Measurements from ENCODE around the gene SAP30. TPM values are rescaled to one million over a fixed set of nuclear protein-coding genes. Genes with fewer than 3 reads are reported as not detected.

SAP30 gene
- total and polyA plus RNA-seq, 2 donors: 15.5 to 23.8 TPM

DNA sequence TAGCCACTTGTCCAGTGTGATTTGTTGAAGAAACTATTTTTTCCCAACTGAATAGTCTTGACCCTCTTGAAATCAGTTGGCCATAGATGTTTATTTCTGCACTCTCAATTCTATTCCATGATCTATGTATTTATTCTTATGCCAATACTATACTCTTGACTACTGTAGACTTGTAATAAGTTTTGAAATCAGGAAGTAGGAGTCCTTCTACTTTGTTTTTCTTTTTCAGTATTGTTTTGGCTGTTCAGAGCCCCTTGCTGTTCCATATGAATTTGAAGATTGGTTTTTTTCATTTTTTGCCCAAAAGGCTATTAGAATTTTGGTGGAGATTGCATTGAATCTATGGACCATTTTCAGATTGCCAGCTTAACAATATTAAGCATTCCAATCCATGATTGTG, 10.2 kb downstream of the SAP30 start:
- H3K36me3 ChIP-seq (ENCODE audit: control insufficient read depth in 2 of 2, insufficient read depth in 2 of 2, low read length in 1 of 2): no peaks in the 10 kb centered on the region
- H3K27me3 ChIP-seq (ENCODE audit: control insufficient read depth in 2 of 2, insufficient read depth in 1 of 2, low read length in 1 of 2): no peaks in the 10 kb centered on the region
- no peak overlapping the region for H3K4me3 ChIP-seq (ENCODE audit: low read length in 2 of 2)
- no peaks in the 10 kb centered on the region for H3K9me3 ChIP-seq (ENCODE audit: control insufficient read depth in 2 of 2, insufficient read depth in 1 of 2, low read length in 1 of 2)
- no peak overlapping the region for H3K27ac ChIP-seq (ENCODE audit: low read depth in 1 of 2, low read length in 1 of 2)
- DNase-seq (ENCODE audit: low read depth in 6 of 9, low spot score in 9 of 9): no peak
- no peaks in the 10 kb centered on the region for H3K4me1 ChIP-seq (ENCODE audit: control insufficient read depth in 2 of 2, insufficient read depth in 2 of 2, low read length in 2 of 2)

DNA sequence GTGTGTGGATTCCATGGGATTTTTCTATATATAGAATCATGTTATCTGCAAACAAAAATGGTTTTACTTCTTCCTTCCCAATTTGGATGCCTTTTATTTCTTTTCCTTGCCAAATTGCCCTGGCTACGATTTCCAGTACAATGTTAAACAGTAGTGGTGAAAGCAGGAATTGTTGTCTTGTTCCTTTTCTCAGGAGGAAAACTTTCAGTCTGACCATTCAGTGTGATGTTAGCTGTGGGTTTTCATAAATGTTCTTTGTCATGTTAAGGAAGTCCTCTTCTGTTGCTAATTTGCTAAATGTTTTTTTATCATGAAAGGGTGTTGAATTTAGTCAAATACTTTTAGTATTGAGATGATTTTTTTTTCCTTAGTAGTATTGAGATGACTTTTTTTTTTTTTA, 10.9 kb downstream of the SAP30 start:
- Histone ChIP-seq H3K4me1 (ENCODE audit: control insufficient read depth in 2 of 2, insufficient read depth in 2 of 2, low read length in 2 of 2) (no peaks in the 10 kb centered on the region), H3K36me3 (ENCODE audit: control insufficient read depth in 2 of 2, insufficient read depth in 2 of 2, low read length in 1 of 2) (no peaks in the 10 kb centered on the region), H3K27me3 (ENCODE audit: control insufficient read depth in 2 of 2, insufficient read depth in 1 of 2, low read length in 1 of 2) (no peaks in the 10 kb centered on the region), H3K27ac (ENCODE audit: low read depth in 1 of 2, low read length in 1 of 2) (no peak overlapping the region), H3K9me3 (ENCODE audit: control insufficient read depth in 2 of 2, insufficient read depth in 1 of 2, low read length in 1 of 2) (no peaks in the 10 kb centered on the region), H3K4me3 (ENCODE audit: low read length in 2 of 2) (no peak overlapping the region)
- WGBS: 92% methylated on average over 1 of the region's 1 CpG
- no peak for DNase-seq (ENCODE audit: low read depth in 6 of 9, low spot score in 9 of 9)

GRCh38 chr4:173382349-173382748, 11.6 kb downstream of the SAP30 start:
- no peaks in the 10 kb centered on the region for H3K4me1 ChIP-seq (ENCODE audit: control insufficient read depth in 2 of 2, insufficient read depth in 2 of 2, low read length in 2 of 2)
- H3K27me3 ChIP-seq (ENCODE audit: control insufficient read depth in 2 of 2, insufficient read depth in 1 of 2, low read length in 1 of 2): no peaks in the 10 kb centered on the region
- no peaks in the 10 kb centered on the region for H3K9me3 ChIP-seq (ENCODE audit: control insufficient read depth in 2 of 2, insufficient read depth in 1 of 2, low read length in 1 of 2)
- H3K27ac ChIP-seq (ENCODE audit: low read depth in 1 of 2, low read length in 1 of 2): no peak overlapping the region
- no peak overlapping the region for H3K4me3 ChIP-seq (ENCODE audit: low read length in 2 of 2)
- H3K36me3 ChIP-seq (ENCODE audit: control insufficient read depth in 2 of 2, insufficient read depth in 2 of 2, low read length in 1 of 2): no peaks in the 10 kb centered on the region
- 98% methylated on average over 4 of the region's 4 CpGs for WGBS
- no peak for DNase-seq (ENCODE audit: low read depth in 6 of 9, low spot score in 9 of 9)

GRCh38 chr4:173386751-173387150, 16.0 kb downstream of the SAP30 start:
- H3K27me3 ChIP-seq (ENCODE audit: control insufficient read depth in 2 of 2, insufficient read depth in 1 of 2, low read length in 1 of 2): no peaks in the 10 kb centered on the region
- no peak overlapping the region for H3K4me3 ChIP-seq (ENCODE audit: low read length in 2 of 2)
- no peaks in the 10 kb centered on the region for H3K9me3 ChIP-seq (ENCODE audit: control insufficient read depth in 2 of 2, insufficient read depth in 1 of 2, low read length in 1 of 2)
- no peak for DNase-seq (ENCODE audit: low read depth in 6 of 9, low spot score in 9 of 9)
- no peaks in the 10 kb centered on the region for H3K36me3 ChIP-seq (ENCODE audit: control insufficient read depth in 2 of 2, insufficient read depth in 2 of 2, low read length in 1 of 2)
- no peaks in the 10 kb centered on the region for H3K4me1 ChIP-seq (ENCODE audit: control insufficient read depth in 2 of 2, insufficient read depth in 2 of 2, low read length in 2 of 2)
- H3K27ac ChIP-seq (ENCODE audit: low read depth in 1 of 2, low read length in 1 of 2): no peak overlapping the region

DNA sequence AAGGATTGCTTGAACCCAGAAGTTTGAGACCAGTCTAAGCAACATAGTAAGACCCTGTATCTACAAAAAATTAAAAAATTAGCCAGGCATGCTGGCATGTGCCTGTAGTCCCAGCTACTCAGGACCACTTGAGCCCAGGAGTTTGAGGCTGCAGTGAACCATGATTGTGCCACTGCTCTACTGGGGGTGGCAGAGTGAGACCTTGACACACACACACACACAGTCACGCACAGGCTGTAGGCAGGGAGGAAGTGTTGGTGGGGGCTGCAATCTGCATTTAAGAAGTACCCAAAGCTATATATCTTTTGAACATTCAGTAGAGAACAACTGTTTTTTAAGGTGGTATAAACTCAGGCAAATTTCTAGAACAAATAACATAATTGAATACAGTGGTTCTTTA, 20.9 kb downstream of the SAP30 start:
- Histone ChIP-seq H3K36me3 (ENCODE audit: control insufficient read depth in 2 of 2, insufficient read depth in 2 of 2, low read length in 1 of 2) (peaks cover 0 to 3% of the 10 kb centered on the region in 2 donors), H3K9me3 (ENCODE audit: control insufficient read depth in 2 of 2, insufficient read depth in 1 of 2, low read length in 1 of 2) (no peaks in the 10 kb centered on the region), H3K27me3 (ENCODE audit: control insufficient read depth in 2 of 2, insufficient read depth in 1 of 2, low read length in 1 of 2) (no peaks in the 10 kb centered on the region), H3K4me3 (ENCODE audit: low read length in 2 of 2) (no peak overlapping the region), H3K27ac (ENCODE audit: low read depth in 1 of 2, low read length in 1 of 2) (no peak overlapping the region), H3K4me1 (ENCODE audit: control insufficient read depth in 2 of 2, insufficient read depth in 2 of 2, low read length in 2 of 2) (no peaks in the 10 kb centered on the region)
- WGBS: 81% methylated on average over 1 of the region's 1 CpG
- no peak for DNase-seq (ENCODE audit: low read depth in 6 of 9, low spot score in 9 of 9)

DNA sequence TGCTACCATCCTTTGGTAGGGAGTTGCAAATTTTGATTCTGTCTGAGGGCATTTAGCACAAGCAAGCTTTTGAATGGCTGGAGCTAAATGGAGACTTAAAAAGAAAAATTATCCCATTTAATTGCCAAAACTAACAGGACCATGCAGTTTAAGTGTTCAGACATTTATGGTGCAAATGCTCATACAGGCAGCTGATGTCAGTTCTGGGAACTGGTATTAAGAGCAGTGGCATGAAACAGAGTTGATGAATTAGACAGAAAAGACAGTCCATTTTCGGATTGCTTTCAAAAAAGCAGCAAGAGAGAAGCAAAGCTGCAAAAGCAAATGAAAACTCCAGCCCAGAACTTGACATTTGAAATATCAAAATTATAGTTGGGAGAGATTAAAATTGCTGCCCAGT, 26.9 kb downstream of the SAP30 start:
- no peak for DNase-seq (ENCODE audit: low read depth in 6 of 9, low spot score in 9 of 9)
- no peak overlapping the region for H3K27ac ChIP-seq (ENCODE audit: low read depth in 1 of 2, low read length in 1 of 2)
- no peaks in the 10 kb centered on the region for H3K9me3 ChIP-seq (ENCODE audit: control insufficient read depth in 2 of 2, insufficient read depth in 1 of 2, low read length in 1 of 2)
- H3K27me3 ChIP-seq (ENCODE audit: control insufficient read depth in 2 of 2, insufficient read depth in 1 of 2, low read length in 1 of 2): no peaks in the 10 kb centered on the region
- H3K36me3 ChIP-seq (ENCODE audit: control insufficient read depth in 2 of 2, insufficient read depth in 2 of 2, low read length in 1 of 2): peaks cover 0 to 3% of the 10 kb centered on the region in 2 donors
- H3K4me3 ChIP-seq (ENCODE audit: low read length in 2 of 2): no peak overlapping the region
- no peaks in the 10 kb centered on the region for H3K4me1 ChIP-seq (ENCODE audit: control insufficient read depth in 2 of 2, insufficient read depth in 2 of 2, low read length in 2 of 2)
- 94% methylated on average over 1 of the region's 1 CpG for WGBS

DNA sequence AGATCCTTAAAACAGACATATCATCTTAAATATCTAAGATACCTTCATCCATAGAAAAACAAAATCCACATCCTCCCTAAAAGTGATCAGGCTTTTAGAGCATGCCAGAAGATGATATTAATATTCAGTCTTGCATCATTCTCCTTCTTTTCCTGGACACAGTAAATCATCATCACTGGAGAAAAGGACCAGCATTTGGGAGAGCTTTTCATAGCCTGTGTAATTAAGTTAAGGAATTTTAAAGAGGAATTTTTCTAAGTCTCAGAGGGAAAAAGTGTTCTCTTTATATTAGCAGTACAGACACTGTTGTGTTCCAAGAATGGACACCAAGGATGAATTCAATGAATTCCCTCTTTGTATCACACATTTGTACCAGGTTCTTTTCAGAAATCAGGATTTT, 27.5 kb downstream of the SAP30 start:
- no peak overlapping the region for H3K4me3 ChIP-seq (ENCODE audit: low read length in 2 of 2)
- no peaks in the 10 kb centered on the region for H3K4me1 ChIP-seq (ENCODE audit: control insufficient read depth in 2 of 2, insufficient read depth in 2 of 2, low read length in 2 of 2)
- H3K27ac ChIP-seq (ENCODE audit: low read depth in 1 of 2, low read length in 1 of 2): no peak overlapping the region
- peaks cover 0 to 3% of the 10 kb centered on the region in 2 donors for H3K36me3 ChIP-seq (ENCODE audit: control insufficient read depth in 2 of 2, insufficient read depth in 2 of 2, low read length in 1 of 2)
- no peaks in the 10 kb centered on the region for H3K27me3 ChIP-seq (ENCODE audit: control insufficient read depth in 2 of 2, insufficient read depth in 1 of 2, low read length in 1 of 2)
- no peak for DNase-seq (ENCODE audit: low read depth in 6 of 9, low spot score in 9 of 9)
- H3K9me3 ChIP-seq (ENCODE audit: control insufficient read depth in 2 of 2, insufficient read depth in 1 of 2, low read length in 1 of 2): no peaks in the 10 kb centered on the region

GRCh38 chr4:173398779-173399415, 28.1 kb downstream of the SAP30 start, which contains the start of gene SCRG1:
Gene SCRG1, minus strand, starts transcription at chr4:173399116. Its CDS starts 7,702 bp downstream, at chr4:173391414.
- DNase-seq (ENCODE audit: low read depth in 6 of 9, low spot score in 9 of 9): no peak
- H3K4me3 ChIP-seq (ENCODE audit: low read length in 2 of 2): no peak within 1 kb of the TSS
- H3K9me3 ChIP-seq (ENCODE audit: control insufficient read depth in 2 of 2, insufficient read depth in 1 of 2, low read length in 1 of 2): no peaks in the 10 kb centered on the region
- no peak within 1 kb of the TSS for H3K27ac ChIP-seq (ENCODE audit: low read depth in 1 of 2, low read length in 1 of 2)
- H3K4me1 ChIP-seq (ENCODE audit: control insufficient read depth in 2 of 2, insufficient read depth in 2 of 2, low read length in 2 of 2): no peaks in the 10 kb centered on the region
- 91% methylated on average over 4 of the region's 4 CpGs for WGBS
- H3K36me3 ChIP-seq (ENCODE audit: control insufficient read depth in 2 of 2, insufficient read depth in 2 of 2, low read length in 1 of 2): peaks cover 0 to 3% of the 10 kb centered on the region in 2 donors
- no peaks in the 10 kb centered on the region for H3K27me3 ChIP-seq (ENCODE audit: control insufficient read depth in 2 of 2, insufficient read depth in 1 of 2, low read length in 1 of 2)

GRCh38 chr4:173401063-173401462, 30.3 kb downstream of the SAP30 start:
- no peak overlapping the region for H3K4me3 ChIP-seq (ENCODE audit: low read length in 2 of 2)
- 99% methylated on average over 4 of the region's 4 CpGs for WGBS
- H3K9me3 ChIP-seq (ENCODE audit: control insufficient read depth in 2 of 2, insufficient read depth in 1 of 2, low read length in 1 of 2): no peaks in the 10 kb centered on the region
- H3K27me3 ChIP-seq (ENCODE audit: control insufficient read depth in 2 of 2, insufficient read depth in 1 of 2, low read length in 1 of 2): no peaks in the 10 kb centered on the region
- DNase-seq (ENCODE audit: low read depth in 6 of 9, low spot score in 9 of 9): no peak
- peaks cover 0 to 3% of the 10 kb centered on the region in 2 donors for H3K36me3 ChIP-seq (ENCODE audit: control insufficient read depth in 2 of 2, insufficient read depth in 2 of 2, low read length in 1 of 2)
- no peaks in the 10 kb centered on the region for H3K4me1 ChIP-seq (ENCODE audit: control insufficient read depth in 2 of 2, insufficient read depth in 2 of 2, low read length in 2 of 2)
- H3K27ac ChIP-seq (ENCODE audit: low read depth in 1 of 2, low read length in 1 of 2): no peak overlapping the region

DNA sequence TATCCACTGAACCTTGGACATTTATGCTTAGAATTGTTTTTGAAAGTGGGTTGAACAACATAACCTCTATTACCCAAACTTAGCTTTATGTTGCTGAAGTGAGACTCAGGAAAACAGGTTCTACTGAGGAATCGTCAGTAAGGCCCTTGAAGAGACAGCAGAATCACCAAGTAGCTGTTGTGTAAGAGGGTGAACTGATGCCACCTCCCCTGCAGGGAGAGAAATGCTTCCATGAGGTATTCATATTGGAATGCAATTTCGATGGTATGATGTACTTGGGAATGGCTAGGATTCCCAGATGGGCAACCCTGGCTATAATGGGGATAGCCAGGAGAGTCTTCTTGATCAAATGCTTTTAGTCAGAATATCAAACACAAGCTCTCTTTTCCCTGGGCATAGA, 32.3 kb downstream of the SAP30 start:
- H3K4me1 ChIP-seq (ENCODE audit: control insufficient read depth in 2 of 2, insufficient read depth in 2 of 2, low read length in 2 of 2): no peaks in the 10 kb centered on the region
- no peak overlapping the region for H3K27ac ChIP-seq (ENCODE audit: low read depth in 1 of 2, low read length in 1 of 2)
- no peak for DNase-seq (ENCODE audit: low read depth in 6 of 9, low spot score in 9 of 9)
- H3K36me3 ChIP-seq (ENCODE audit: control insufficient read depth in 2 of 2, insufficient read depth in 2 of 2, low read length in 1 of 2): no peaks in the 10 kb centered on the region
- H3K4me3 ChIP-seq (ENCODE audit: low read length in 2 of 2): no peak overlapping the region
- 96% methylated on average over 2 of the region's 2 CpGs for WGBS
- H3K9me3 ChIP-seq (ENCODE audit: control insufficient read depth in 2 of 2, insufficient read depth in 1 of 2, low read length in 1 of 2): no peaks in the 10 kb centered on the region
- no peaks in the 10 kb centered on the region for H3K27me3 ChIP-seq (ENCODE audit: control insufficient read depth in 2 of 2, insufficient read depth in 1 of 2, low read length in 1 of 2)

All from thymus (tissue), 11 donors.